BLaER1 (cell line): ENCODE results near the gene ETS2.
A peak's percentile ranks its signal among the peaks of the same experiment; 100 is the strongest.

ENCODE experiments used
- H3K27ac ChIP-seq: shearing (Covaris generic); formaldehyde crosslinking; 2 replicates; pipeline ENCODE4 v1.8.1; 2022
- H3K27me3 ChIP-seq: shearing (Covaris generic); formaldehyde crosslinking; 2 replicates; pipeline ENCODE4 v1.8.1; 2022
- H3K36me3 ChIP-seq: shearing (Covaris generic); formaldehyde crosslinking; 2 replicates; pipeline ENCODE4 v1.8.1; 2022
- H3K4me1 ChIP-seq: shearing (Covaris generic); formaldehyde crosslinking; 2 replicates; pipeline ENCODE4 v1.8.1; 2022
- H3K4me2 ChIP-seq: shearing (Covaris generic); formaldehyde crosslinking; 2 replicates; pipeline ENCODE4 v1.8.1; 2022
- H3K4me3 ChIP-seq: shearing (Covaris generic); formaldehyde crosslinking; 2 replicates; pipeline ENCODE4 v1.8.1; 2022
- H3K9ac ChIP-seq: shearing (Covaris generic); formaldehyde crosslinking; 2 replicates; pipeline ENCODE4 v1.8.1; 2022
- H3K9me3 ChIP-seq: shearing (Covaris generic); formaldehyde crosslinking; 2 replicates; pipeline ENCODE4 v1.8.1; 2022
- H4K20me1 ChIP-seq: shearing (Covaris generic); formaldehyde crosslinking; 2 replicates; pipeline ENCODE4 v1.8.1; 2022
- Cebpa-rat ChIP-seq: shearing (Covaris generic); IDR thresholded peaks from 2 replicates; pipeline ENCODE4 v1.8.1; 2022

ETS2 gene

GRCh38 chr21:38806942-38807284 lies 1.2 kb downstream of the ETS2 start:
- H3K27ac ChIP-seq: peak overlapping the region; percentile 96
- H4K20me1 ChIP-seq: peaks cover 57% of the 10 kb centered on the region
- H3K9ac ChIP-seq: peak overlapping the region; percentile 95
- H3K4me1 ChIP-seq: peaks cover 46% of the 10 kb centered on the region
- no peak for TF ChIP-seq Cebpa-rat
- peak overlapping the region; percentile 93 for H3K4me2 ChIP-seq
- no peaks in the 10 kb centered on the region for H3K27me3 ChIP-seq
- peaks cover 28% of the 10 kb centered on the region for H3K36me3 ChIP-seq
- H3K9me3 ChIP-seq: no peaks in the 10 kb centered on the region
- H3K4me3 ChIP-seq: peak overlapping the region; percentile 96

- Histone ChIP-seq H3K4me2 (peak overlapping the region; percentile 93), H3K27ac (peak overlapping the region; percentile 96), H4K20me1 (peaks cover 63% of the 10 kb centered on the region), H3K9me3 (no peaks in the 10 kb centered on the region), H3K4me3 (peak overlapping the region; percentile 96), H3K36me3 (peaks cover 34% of the 10 kb centered on the region), H3K4me1 (peaks cover 46% of the 10 kb centered on the region), H3K27me3 (no peaks in the 10 kb centered on the region), H3K9ac (peak overlapping the region; percentile 95)
- no peak for TF ChIP-seq Cebpa-rat
Observed at GRCh38 chr21:38807441-38807871, 1.7 kb downstream of the ETS2 start.

- Histone ChIP-seq H3K27ac (peak overlapping the region; percentile 96; the same call in 1 of the 2 replicates), H3K4me3 (peak overlapping the region; percentile 96), H3K27me3 (no peaks in the 10 kb centered on the region), H3K36me3 (peaks cover 39% of the 10 kb centered on the region), H3K9ac (peak overlapping the region; percentile 95), H3K4me1 (peaks cover 46% of the 10 kb centered on the region), H3K9me3 (peaks cover 4% of the 10 kb centered on the region; the same call in 1 of the 2 replicates), H4K20me1 (peaks cover 66% of the 10 kb centered on the region), H3K4me2 (peak overlapping the region; percentile 93)
- no peak for TF ChIP-seq Cebpa-rat
Observed at GRCh38 chr21:38807986-38808385, 2.3 kb downstream of the ETS2 start.

- peaks cover 53% of the 10 kb centered on the region for H3K36me3 ChIP-seq
- no peak overlapping the region for H3K4me3 ChIP-seq
- peaks cover 74% of the 10 kb centered on the region for H4K20me1 ChIP-seq
- no peaks in the 10 kb centered on the region for H3K27me3 ChIP-seq
- H3K4me2 ChIP-seq: peak overlapping the region; percentile 93
- no peak for TF ChIP-seq Cebpa-rat
- H3K9ac ChIP-seq: no peak overlapping the region
- 0 out of 2 replicates have a peak overlapping the region, but pooled peaks have one; percentile 27 for H3K27ac ChIP-seq
- peaks cover 40% of the 10 kb centered on the region for H3K4me1 ChIP-seq
- peaks cover 17% of the 10 kb centered on the region for H3K9me3 ChIP-seq
Observed at GRCh38 chr21:38809198-38809878, 3.6 kb downstream of the ETS2 start.

- Histone ChIP-seq H3K9ac (no peak overlapping the region), H3K4me3 (no peak overlapping the region), H3K4me2 (no peak overlapping the region), H4K20me1 (peaks cover 74% of the 10 kb centered on the region), H3K27me3 (no peaks in the 10 kb centered on the region), H3K27ac (no peak overlapping the region), H3K9me3 (peaks cover 24% of the 10 kb centered on the region), H3K4me1 (peaks cover 35% of the 10 kb centered on the region), H3K36me3 (peaks cover 62% of the 10 kb centered on the region)
- no peak for TF ChIP-seq Cebpa-rat
Observed at GRCh38 chr21:38810034-38810825, 4.5 kb downstream of the ETS2 start.

GRCh38 chr21:38810826-38811164 lies 5.1 kb downstream of the ETS2 start:
- H3K36me3 ChIP-seq: peaks cover 66% of the 10 kb centered on the region
- H3K4me3 ChIP-seq: no peak overlapping the region
- no peak overlapping the region for H3K4me2 ChIP-seq
- no peak overlapping the region for H3K9ac ChIP-seq
- no peak overlapping the region for H3K27ac ChIP-seq
- no peak for TF ChIP-seq Cebpa-rat
- H3K27me3 ChIP-seq: no peaks in the 10 kb centered on the region
- peaks cover 28% of the 10 kb centered on the region for H3K9me3 ChIP-seq
- peaks cover 74% of the 10 kb centered on the region for H4K20me1 ChIP-seq
- H3K4me1 ChIP-seq: peaks cover 34% of the 10 kb centered on the region

GRCh38 chr21:38811257-38811656 lies 5.5 kb downstream of the ETS2 start:
- TF ChIP-seq Cebpa-rat: no peak
- H4K20me1 ChIP-seq: peaks cover 75% of the 10 kb centered on the region
- H3K4me2 ChIP-seq: no peak overlapping the region
- peaks cover 30% of the 10 kb centered on the region for H3K9me3 ChIP-seq
- H3K36me3 ChIP-seq: peaks cover 70% of the 10 kb centered on the region
- H3K9ac ChIP-seq: no peak overlapping the region
- peaks cover 34% of the 10 kb centered on the region for H3K4me1 ChIP-seq
- no peak overlapping the region for H3K27ac ChIP-seq
- H3K4me3 ChIP-seq: no peak overlapping the region
- H3K27me3 ChIP-seq: no peaks in the 10 kb centered on the region

- H3K4me3 ChIP-seq: no peak overlapping the region
- H3K4me1 ChIP-seq: peaks cover 24% of the 10 kb centered on the region
- no peak overlapping the region for H3K4me2 ChIP-seq
- no peaks in the 10 kb centered on the region for H3K27me3 ChIP-seq
- peaks cover 42% of the 10 kb centered on the region for H3K9me3 ChIP-seq
- H3K36me3 ChIP-seq: peaks cover 88% of the 10 kb centered on the region
- no peak overlapping the region for H3K9ac ChIP-seq
- peaks cover 68% of the 10 kb centered on the region for H4K20me1 ChIP-seq
- no peak for TF ChIP-seq Cebpa-rat
- no peak overlapping the region for H3K27ac ChIP-seq
Observed at GRCh38 chr21:38813143-38813542, 7.4 kb downstream of the ETS2 start.

GRCh38 chr21:38813547-38813946 lies 7.8 kb downstream of the ETS2 start:
- Histone ChIP-seq H3K4me3 (no peak overlapping the region), H3K9me3 (peaks cover 46% of the 10 kb centered on the region), H3K27ac (no peak overlapping the region), H3K36me3 (peaks cover 92% of the 10 kb centered on the region), H3K4me1 (peaks cover 20% of the 10 kb centered on the region), H4K20me1 (peaks cover 68% of the 10 kb centered on the region), H3K27me3 (no peaks in the 10 kb centered on the region), H3K4me2 (no peak overlapping the region), H3K9ac (no peak overlapping the region)
- TF ChIP-seq Cebpa-rat: no peak
